HG03064 (cell line): Measurements from ENCODE around the gene AKAP8L.

Experiments used
- ATAC-seq: cut with Tn5 transposase; IDR thresholded peaks from one replicate; pipeline ENCODE4 v1.9.1; 2021; ENCODE audit warnings: low read depth; ENCODE audit not compliant: unreplicated experiment

Gene AKAP8L

GRCh38 chr19:15448778-15449619, 30.2 kb upstream of the AKAP8L start:
- no peak for ATAC-seq

GRCh38 chr19:15448044-15448777, 29.4 kb upstream of the AKAP8L start:
- no peak for ATAC-seq

GRCh38 chr19:15447057-15447456, 28.3 kb upstream of the AKAP8L start:
- ATAC-seq, result no peak

- no peak for ATAC-seq
These were observed 27.1 kb upstream of the AKAP8L start for GRCh38 chr19:15445807-15446376.

GRCh38 chr19:15445227-15445605, 26.4 kb upstream of the AKAP8L start:
- ATAC-seq, result no peak

GRCh38 chr19:15444505-15445226, 25.9 kb upstream of the AKAP8L start:
- ATAC-seq, result no peak

GRCh38 chr19:15443838-15444237, 25.1 kb upstream of the AKAP8L start:
- no peak for ATAC-seq

- no peak for ATAC-seq
These were observed 24.5 kb upstream of the AKAP8L start for GRCh38 chr19:15443325-15443724.

- no peak for ATAC-seq
These were observed 23.5 kb upstream of the AKAP8L start for GRCh38 chr19:15442142-15442920.

- no peak for ATAC-seq
These were observed 22.5 kb upstream of the AKAP8L start for GRCh38 chr19:15441317-15441716.

GRCh38 chr19:15439821-15440641, 21.2 kb upstream of the AKAP8L start:
- no peak for ATAC-seq

GRCh38 chr19:15439078-15439799, 20.5 kb upstream of the AKAP8L start:
- ATAC-seq, result no peak

GRCh38 chr19:15438577-15438976, 19.8 kb upstream of the AKAP8L start:
- ATAC-seq, result no peak

- ATAC-seq, result no peak
These were observed 19.3 kb upstream of the AKAP8L start for GRCh38 chr19:15438124-15438496.

- ATAC-seq, result no peak
These were observed 18.8 kb upstream of the AKAP8L start for GRCh38 chr19:15437355-15438123.

- no peak for ATAC-seq
These were observed 18.0 kb upstream of the AKAP8L start for GRCh38 chr19:15436826-15437110.

- no peak for ATAC-seq
These were observed 17.4 kb upstream of the AKAP8L start for GRCh38 chr19:15436012-15436825.
